Osteoblast (primary cell): ENCODE data around the gene MUC5B. TPM values are rescaled to one million over a fixed set of nuclear protein-coding genes. Genes with fewer than 3 reads are reported as not detected.

Source experiments
- DNase-seq: peaks from one replicate; pipeline ENCODE4 v3.0.0; 2011; ENCODE audit warnings: low spot score, mixed read lengths; ENCODE audit not compliant: insufficient read length; ENCODE audit errors: missing footprints
- H2AFZ ChIP-seq: 2 replicates; pipeline ENCODE4 v1.6.0; 2011; ENCODE audit warnings: mild to moderate bottlenecking, low read length
- H3K27ac ChIP-seq: 2 replicates; pipeline ENCODE4 v1.5.1; 2011; ENCODE audit warnings: mild to moderate bottlenecking, low read depth, low read length, moderate library complexity
- H3K27me3 ChIP-seq: 2 replicates; pipeline ENCODE4 v1.6.0; 2012; ENCODE audit warnings: mild to moderate bottlenecking, control low read depth, inconsistent platforms, low read length, moderate library complexity; ENCODE audit not compliant: insufficient read depth
- H3K36me3 ChIP-seq: 2 replicates; pipeline ENCODE4 v1.5.1; 2011; ENCODE audit warnings: mild to moderate bottlenecking, low read length, control low read depth, moderate library complexity; ENCODE audit not compliant: insufficient read depth
- H3K4me1 ChIP-seq: 2 replicates; pipeline ENCODE4 v1.5.1; 2011; ENCODE audit warnings: mild to moderate bottlenecking, low read length, control low read depth, moderate library complexity; ENCODE audit not compliant: insufficient read depth
- H3K4me2 ChIP-seq: 2 replicates; pipeline ENCODE4 v1.6.0; 2011; ENCODE audit warnings: mild to moderate bottlenecking, low read length; ENCODE audit not compliant: insufficient read depth
- H3K4me3 ChIP-seq: fragments of 200-600 bp; sonication (generic); 3 replicates; pipeline ENCODE4 v1.5.1; 2012; ENCODE audit warnings: mild to moderate bottlenecking, low read length, inconsistent platforms; ENCODE audit not compliant: insufficient read depth
- H3K79me2 ChIP-seq: 2 replicates; pipeline ENCODE4 v1.6.0; 2012; ENCODE audit warnings: mild to moderate bottlenecking, low read length, control low read depth, inconsistent platforms; ENCODE audit not compliant: insufficient read depth
- H3K9me3 ChIP-seq: 2 replicates; pipeline ENCODE4 v1.5.1; 2011; ENCODE audit warnings: low read depth, low read length, control low read depth
- H4K20me1 ChIP-seq: 2 replicates; pipeline ENCODE4 v1.6.0; 2012; ENCODE audit warnings: mild to moderate bottlenecking, low read length, control low read depth; ENCODE audit not compliant: insufficient read depth
- small RNA-seq: library from RNA; depleted of rRNA; stranded (forward); fragments of <200 nt; gene quantifications from one replicate; pipeline ENCODE3, GENCODE V24; 2012
- total RNA-seq: library from RNA; depleted of rRNA; stranded (reverse); fragments of >200 nt; gene quantifications from 2 replicates; pipeline ENCODE4 v1.2.3, GENCODE V29; 2012
- TF ChIP-seq, protein P1 (sequence below): IDR thresholded peaks from 2 replicates; pipeline ENCODE4 v1.5.1; 2011; ENCODE audit warnings: mild to moderate bottlenecking, low read depth, low read length, moderate library complexity; ENCODE audit errors: extremely low read depth

MUC5B gene
- total RNA-seq, 1 donor = not detected

DNA sequence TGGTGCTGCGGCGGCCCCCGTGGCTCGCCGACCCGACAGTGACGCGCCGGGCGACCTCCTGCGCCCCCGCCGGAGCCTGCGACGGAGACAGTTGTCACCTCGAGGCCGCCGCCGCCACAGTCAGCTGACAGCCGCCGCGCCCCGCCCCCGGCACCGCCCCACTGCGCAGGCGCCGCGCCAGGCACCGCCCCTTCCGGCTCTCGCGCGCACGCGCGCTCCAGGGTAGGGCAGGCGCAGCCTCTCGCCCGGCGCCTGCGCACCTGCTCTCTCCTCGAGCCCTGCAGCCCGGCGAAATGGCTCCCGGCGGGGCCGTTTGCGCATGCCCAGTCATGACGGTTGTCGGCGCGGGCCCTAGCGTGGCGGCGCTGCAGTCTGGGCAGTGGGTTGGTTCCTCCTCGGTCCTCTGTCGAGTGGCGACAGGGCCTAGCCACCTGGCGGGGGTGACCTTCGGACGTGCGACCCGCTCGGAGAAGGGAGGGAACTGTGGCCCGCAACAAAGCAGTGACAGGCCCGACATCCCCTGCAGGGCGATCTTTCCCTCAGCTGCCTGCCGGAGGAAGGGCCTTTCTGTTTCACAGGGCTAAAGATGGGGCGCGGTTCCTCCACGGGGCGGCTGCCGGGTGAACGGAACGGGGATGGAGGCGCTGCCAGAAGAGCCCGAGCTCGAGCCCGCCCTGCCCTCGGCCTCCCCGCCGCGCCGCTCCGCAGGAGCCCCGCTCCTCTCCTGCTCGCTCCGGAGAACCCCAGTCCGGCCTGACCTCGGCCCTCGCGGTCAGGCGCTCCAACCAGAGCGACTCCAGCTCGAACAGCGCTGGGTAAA lies 86.8 kb downstream of the MUC5B start, which contains the start of gene TOLLIP:
Gene TOLLIP (minus strand): TSS at position 135 of the 820 bp plus-strand sequence. CDS start 134 bp downstream, at position 1.
- H3K27ac ChIP-seq = peak within 1 kb of the TSS; percentile 86
- peak; percentile 100 for DNase-seq
- peaks cover 16% of the 10 kb centered on the region for H3K4me1 ChIP-seq
- H3K36me3 ChIP-seq = peaks cover 7% of the 10 kb centered on the region
- H2AFZ ChIP-seq = peak within 1 kb of the TSS; percentile 100
- H3K9me3 ChIP-seq = no peaks in the 10 kb centered on the region
- peak within 1 kb of the TSS; percentile 94 for H3K4me2 ChIP-seq
- peaks cover 50% of the 10 kb centered on the region for H3K79me2 ChIP-seq
- H4K20me1 ChIP-seq = peaks cover 37% of the 10 kb centered on the region
- H3K27me3 ChIP-seq = no peaks in the 10 kb centered on the region
- peak within 1 kb of the TSS; percentile 89 for H3K4me3 ChIP-seq
- TF ChIP-seq, protein P1, sequence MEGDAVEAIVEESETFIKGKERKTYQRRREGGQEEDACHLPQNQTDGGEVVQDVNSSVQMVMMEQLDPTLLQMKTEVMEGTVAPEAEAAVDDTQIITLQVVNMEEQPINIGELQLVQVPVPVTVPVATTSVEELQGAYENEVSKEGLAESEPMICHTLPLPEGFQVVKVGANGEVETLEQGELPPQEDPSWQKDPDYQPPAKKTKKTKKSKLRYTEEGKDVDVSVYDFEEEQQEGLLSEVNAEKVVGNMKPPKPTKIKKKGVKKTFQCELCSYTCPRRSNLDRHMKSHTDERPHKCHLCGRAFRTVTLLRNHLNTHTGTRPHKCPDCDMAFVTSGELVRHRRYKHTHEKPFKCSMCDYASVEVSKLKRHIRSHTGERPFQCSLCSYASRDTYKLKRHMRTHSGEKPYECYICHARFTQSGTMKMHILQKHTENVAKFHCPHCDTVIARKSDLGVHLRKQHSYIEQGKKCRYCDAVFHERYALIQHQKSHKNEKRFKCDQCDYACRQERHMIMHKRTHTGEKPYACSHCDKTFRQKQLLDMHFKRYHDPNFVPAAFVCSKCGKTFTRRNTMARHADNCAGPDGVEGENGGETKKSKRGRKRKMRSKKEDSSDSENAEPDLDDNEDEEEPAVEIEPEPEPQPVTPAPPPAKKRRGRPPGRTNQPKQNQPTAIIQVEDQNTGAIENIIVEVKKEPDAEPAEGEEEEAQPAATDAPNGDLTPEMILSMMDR = peak; percentile 10

DNA sequence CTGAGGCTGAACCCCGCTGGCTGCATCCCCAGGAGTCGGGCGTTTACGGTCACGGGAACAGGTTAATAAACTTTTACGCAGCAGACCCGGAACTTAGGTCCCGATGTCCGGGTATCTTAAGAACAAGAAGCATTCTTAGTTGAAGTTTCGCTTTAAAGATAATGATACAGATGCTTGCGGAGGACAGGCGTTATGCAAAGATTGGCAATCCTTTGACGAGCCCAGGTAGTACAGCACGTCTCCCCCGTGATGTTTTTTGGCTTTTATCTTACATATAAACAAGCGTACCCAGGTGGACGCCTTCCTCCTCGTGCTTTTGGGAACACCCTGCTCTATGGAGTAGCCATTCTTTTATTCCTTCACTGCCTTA lies 87.4 kb downstream of the MUC5B start:
- Histone ChIP-seq H3K27ac (peak overlapping the region; percentile 86), H4K20me1 (peaks cover 31% of the 10 kb centered on the region), H3K4me3 (peak overlapping the region; percentile 89), H3K79me2 (peaks cover 44% of the 10 kb centered on the region), H3K4me2 (peak overlapping the region; percentile 94), H2AFZ (peak overlapping the region; percentile 100), H3K9me3 (no peaks in the 10 kb centered on the region), H3K4me1 (peaks cover 16% of the 10 kb centered on the region), H3K36me3 (peaks cover 2% of the 10 kb centered on the region), H3K27me3 (no peaks in the 10 kb centered on the region)
- TF ChIP-seq, protein P1 = no peak
- DNase-seq = peak; percentile 27

DNA sequence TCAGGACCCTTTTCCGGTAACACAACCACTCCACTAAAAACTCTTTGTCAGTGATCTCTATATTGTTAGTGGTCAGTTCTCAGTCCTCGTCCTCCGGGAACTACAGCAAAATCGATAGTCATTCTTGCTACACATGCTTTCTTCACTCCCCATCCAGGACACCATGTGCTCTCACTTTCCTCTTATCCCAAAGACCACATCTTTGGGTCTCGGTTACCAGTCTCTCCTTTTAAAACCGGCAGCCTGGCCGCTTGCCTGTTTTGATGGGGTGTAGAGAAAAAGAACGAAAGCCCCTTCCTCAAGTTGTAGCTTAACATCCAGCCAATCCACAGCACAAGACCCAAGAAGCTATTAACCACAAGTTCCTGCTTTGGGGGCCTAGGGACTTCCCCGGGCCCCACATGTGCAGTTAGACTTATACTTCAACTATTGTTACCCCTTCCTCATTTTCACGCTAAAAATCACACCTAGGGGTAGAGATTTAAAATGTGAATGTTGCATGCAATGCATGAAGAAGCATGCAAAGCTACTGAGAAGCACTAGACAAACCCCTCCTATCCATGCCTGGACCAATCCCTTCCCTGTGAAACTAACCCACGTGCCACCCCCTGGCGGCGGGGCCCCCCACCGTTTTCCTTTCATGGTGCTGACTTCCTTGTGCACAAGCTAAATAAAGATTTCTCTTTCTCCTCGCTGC lies 88.1 kb downstream of the MUC5B start:
- peak; percentile 34 for DNase-seq
- H4K20me1 ChIP-seq = peaks cover 28% of the 10 kb centered on the region
- H3K4me3 ChIP-seq = peak overlapping the region; percentile 89
- peaks cover 16% of the 10 kb centered on the region for H3K4me1 ChIP-seq
- H3K4me2 ChIP-seq = peak overlapping the region; percentile 94
- no peak overlapping the region for H3K27ac ChIP-seq
- H3K36me3 ChIP-seq = no peaks in the 10 kb centered on the region
- peaks cover 38% of the 10 kb centered on the region for H3K79me2 ChIP-seq
- H3K9me3 ChIP-seq = no peaks in the 10 kb centered on the region
- TF ChIP-seq, protein P1 = no peak
- H3K27me3 ChIP-seq = no peaks in the 10 kb centered on the region
- H2AFZ ChIP-seq = no peak overlapping the region

Small RNA genes lying within 50 kb of the gene (small RNA-seq; reads per million reads assigned to genes)
- not detected for gene MIR6744

Other genes starting within 250 kb of the MUC5B start
- not detected in 2 replicates for gene MUC6, start 186.3 kb upstream of the MUC5B start, total RNA-seq
- not detected in 2 replicates for gene MUC2, start 148.2 kb upstream of the MUC5B start, total RNA-seq
- gene MUC5AC, start 65.1 kb upstream of the MUC5B start, total RNA-seq = not detected in 2 replicates
- gene TOLLIP, start 86.6 kb downstream of the MUC5B start, total RNA-seq = 30.8 and 35.9 TPM in 2 replicates
- 0.36 TPM in 1 of 2 replicates, not detected in the other for gene BRSK2, start 166.9 kb downstream of the MUC5B start, total RNA-seq